ENCODE measurements around the gene MBD5. TPM values are rescaled to one million over a fixed set of nuclear protein-coding genes. Genes with fewer than 3 reads are reported as not detected.

Gene MBD5
- total RNA-seq, 1 donor from 2014 or later, result 44.9 TPM

DNA sequence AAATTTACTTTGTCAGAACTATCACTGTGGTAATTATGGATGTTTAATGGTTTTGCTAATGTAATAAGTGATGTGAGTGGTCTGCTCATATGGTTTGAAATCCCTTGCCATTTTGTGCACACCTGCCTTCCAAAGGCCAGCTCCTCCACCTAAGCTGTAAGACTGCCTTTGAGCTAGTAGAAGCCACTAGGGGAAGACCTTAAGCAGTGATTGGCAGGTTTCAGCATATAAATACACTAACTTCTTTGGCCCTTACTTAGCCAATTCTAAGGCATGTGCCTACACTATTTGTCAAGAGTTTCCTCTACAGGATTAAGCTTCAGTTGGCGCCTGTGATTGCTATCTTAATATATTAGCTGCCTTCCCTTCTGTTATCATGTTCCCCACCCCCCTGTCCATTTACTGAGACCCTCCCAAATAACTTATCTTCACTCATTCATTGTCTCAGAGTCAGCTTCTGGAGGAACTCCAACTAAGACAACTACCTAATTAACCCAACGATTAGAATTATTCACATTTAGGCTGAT is 141.1 kb downstream of the MBD5 start:
- Mint-ChIP-seq H3K27ac (ENCODE audit: unreplicated experiment) (no peak overlapping the region), H3K36me3 (ENCODE audit: unreplicated experiment) (peaks cover 2% of the 10 kb centered on the region), H3K9me3 (ENCODE audit: unreplicated experiment) (no peaks in the 10 kb centered on the region), H3K27me3 (ENCODE audit: unreplicated experiment) (no peaks in the 10 kb centered on the region), H3K4me3 (ENCODE audit: unreplicated experiment) (no peak overlapping the region), H3K4me1 (ENCODE audit: unreplicated experiment) (peaks cover 3% of the 10 kb centered on the region)
- DNase-seq (ENCODE audit: extremely low spot score, unreplicated experiment), result no peak
- TF ChIP-seq, protein P1, sequence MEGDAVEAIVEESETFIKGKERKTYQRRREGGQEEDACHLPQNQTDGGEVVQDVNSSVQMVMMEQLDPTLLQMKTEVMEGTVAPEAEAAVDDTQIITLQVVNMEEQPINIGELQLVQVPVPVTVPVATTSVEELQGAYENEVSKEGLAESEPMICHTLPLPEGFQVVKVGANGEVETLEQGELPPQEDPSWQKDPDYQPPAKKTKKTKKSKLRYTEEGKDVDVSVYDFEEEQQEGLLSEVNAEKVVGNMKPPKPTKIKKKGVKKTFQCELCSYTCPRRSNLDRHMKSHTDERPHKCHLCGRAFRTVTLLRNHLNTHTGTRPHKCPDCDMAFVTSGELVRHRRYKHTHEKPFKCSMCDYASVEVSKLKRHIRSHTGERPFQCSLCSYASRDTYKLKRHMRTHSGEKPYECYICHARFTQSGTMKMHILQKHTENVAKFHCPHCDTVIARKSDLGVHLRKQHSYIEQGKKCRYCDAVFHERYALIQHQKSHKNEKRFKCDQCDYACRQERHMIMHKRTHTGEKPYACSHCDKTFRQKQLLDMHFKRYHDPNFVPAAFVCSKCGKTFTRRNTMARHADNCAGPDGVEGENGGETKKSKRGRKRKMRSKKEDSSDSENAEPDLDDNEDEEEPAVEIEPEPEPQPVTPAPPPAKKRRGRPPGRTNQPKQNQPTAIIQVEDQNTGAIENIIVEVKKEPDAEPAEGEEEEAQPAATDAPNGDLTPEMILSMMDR (IDR thresholded peaks at IDR 0.05), result no peak

DNA sequence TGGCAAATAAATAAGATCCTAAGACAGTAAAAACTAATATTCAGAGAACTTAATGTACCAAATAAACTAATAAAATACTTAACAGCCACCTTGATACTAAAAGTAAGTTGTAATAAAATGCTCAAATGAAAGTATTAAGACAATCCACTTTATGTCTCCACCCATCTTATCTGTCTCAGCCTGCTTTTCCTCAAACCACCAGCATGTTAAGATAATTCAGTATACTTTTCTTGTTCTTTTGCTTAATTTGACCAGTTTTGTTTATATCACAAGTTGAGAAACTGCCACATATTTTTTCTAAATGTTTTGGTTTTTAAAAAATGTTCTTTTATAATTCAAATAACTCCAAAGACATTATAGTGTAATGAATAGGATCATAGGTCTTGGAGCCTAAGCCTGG is 142.0 kb downstream of the MBD5 start:
- Mint-ChIP-seq H3K4me3 (ENCODE audit: unreplicated experiment) (no peak overlapping the region), H3K27me3 (ENCODE audit: unreplicated experiment) (no peaks in the 10 kb centered on the region), H3K9me3 (ENCODE audit: unreplicated experiment) (no peaks in the 10 kb centered on the region), H3K4me1 (ENCODE audit: unreplicated experiment) (peaks cover 3% of the 10 kb centered on the region), H3K27ac (ENCODE audit: unreplicated experiment) (no peak overlapping the region), H3K36me3 (ENCODE audit: unreplicated experiment) (peaks cover 2% of the 10 kb centered on the region)
- TF ChIP-seq, protein P1 (IDR thresholded peaks at IDR 0.05), result no peak
- DNase-seq (ENCODE audit: extremely low spot score, unreplicated experiment), result no peak

DNA sequence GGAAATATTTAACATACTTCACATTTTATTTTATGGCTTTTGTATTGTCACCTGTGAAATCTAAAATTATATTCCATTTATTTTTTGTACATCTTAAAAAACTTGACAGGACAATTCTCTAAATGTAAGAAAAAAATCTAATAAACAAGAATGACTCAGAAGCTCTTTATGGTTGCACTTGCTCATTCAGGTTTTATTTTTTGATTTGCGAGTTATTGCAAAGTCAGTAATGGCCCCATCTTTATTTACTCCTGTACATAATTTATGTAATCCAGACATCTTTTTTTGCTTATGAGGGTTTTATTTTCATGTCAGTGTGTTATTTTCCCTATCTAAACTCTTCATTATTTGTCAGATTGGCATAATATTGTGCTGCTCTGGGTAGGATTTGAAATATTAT is 145.1 kb downstream of the MBD5 start:
- H3K9me3 Mint-ChIP-seq (ENCODE audit: unreplicated experiment), result peaks cover 5% of the 10 kb centered on the region
- H3K27me3 Mint-ChIP-seq (ENCODE audit: unreplicated experiment), result no peaks in the 10 kb centered on the region
- no peak overlapping the region for H3K4me3 Mint-ChIP-seq (ENCODE audit: unreplicated experiment)
- peaks cover 3% of the 10 kb centered on the region for H3K4me1 Mint-ChIP-seq (ENCODE audit: unreplicated experiment)
- TF ChIP-seq, protein P1 (IDR thresholded peaks at IDR 0.05), result no peak
- no peak overlapping the region for H3K27ac Mint-ChIP-seq (ENCODE audit: unreplicated experiment)
- DNase-seq (ENCODE audit: extremely low spot score, unreplicated experiment), result no peak
- H3K36me3 Mint-ChIP-seq (ENCODE audit: unreplicated experiment), result peaks cover 3% of the 10 kb centered on the region

DNA sequence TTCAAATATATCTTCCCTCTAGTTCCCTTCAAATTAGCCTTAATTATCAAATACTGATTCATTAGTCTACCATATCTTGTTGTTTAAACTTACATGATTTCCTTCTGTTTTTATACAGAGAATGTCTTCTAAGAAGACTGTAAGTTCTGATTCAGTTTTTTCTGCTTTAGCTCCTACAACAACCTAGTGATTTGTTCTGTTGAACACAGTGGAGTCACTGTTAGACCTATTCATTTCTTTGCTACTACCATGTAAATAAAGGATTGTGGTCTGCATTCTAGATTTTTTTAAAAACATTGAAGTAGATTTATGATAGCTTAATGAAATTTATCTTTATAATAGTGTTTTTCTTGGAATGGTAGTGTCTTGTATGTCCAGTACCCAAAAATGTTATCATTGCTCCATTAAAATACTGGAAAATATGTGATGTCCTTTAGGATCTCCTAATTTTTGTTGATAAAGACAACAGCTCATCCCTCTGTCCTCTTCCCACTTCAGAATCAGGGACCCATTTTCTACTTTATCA is 146.4 kb downstream of the MBD5 start:
- H3K4me3 Mint-ChIP-seq (ENCODE audit: unreplicated experiment), result no peak overlapping the region
- H3K9me3 Mint-ChIP-seq (ENCODE audit: unreplicated experiment), result peaks cover 5% of the 10 kb centered on the region
- no peaks in the 10 kb centered on the region for H3K27me3 Mint-ChIP-seq (ENCODE audit: unreplicated experiment)
- TF ChIP-seq, protein P1 (IDR thresholded peaks at IDR 0.05), result no peak
- no peak for DNase-seq (ENCODE audit: extremely low spot score, unreplicated experiment)
- H3K27ac Mint-ChIP-seq (ENCODE audit: unreplicated experiment), result no peak overlapping the region
- peaks cover 7% of the 10 kb centered on the region for H3K36me3 Mint-ChIP-seq (ENCODE audit: unreplicated experiment)
- peaks cover 3% of the 10 kb centered on the region for H3K4me1 Mint-ChIP-seq (ENCODE audit: unreplicated experiment)

DNA sequence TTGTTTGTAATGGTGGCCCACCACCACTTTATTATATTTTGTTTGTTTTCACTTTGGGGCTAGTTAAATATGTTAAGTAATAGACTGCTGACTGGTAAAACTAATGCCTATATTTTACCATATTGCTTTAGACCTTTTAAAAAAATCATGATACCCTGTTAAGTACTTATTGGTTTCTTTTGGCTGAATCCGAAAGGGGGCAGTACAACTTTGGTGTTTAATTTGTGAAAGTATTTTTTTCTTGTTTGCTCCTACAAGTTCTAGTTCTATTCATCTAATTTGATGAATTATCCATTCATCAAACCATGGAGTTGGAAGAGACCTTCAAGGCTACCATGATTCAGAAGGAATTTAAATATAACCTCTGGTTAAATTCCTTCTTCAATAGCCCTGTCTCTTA is 147.0 kb downstream of the MBD5 start:
- Mint-ChIP-seq H3K9me3 (ENCODE audit: unreplicated experiment) (peaks cover 5% of the 10 kb centered on the region), H3K4me1 (ENCODE audit: unreplicated experiment) (peaks cover 3% of the 10 kb centered on the region), H3K27ac (ENCODE audit: unreplicated experiment) (no peak overlapping the region), H3K36me3 (ENCODE audit: unreplicated experiment) (peaks cover 7% of the 10 kb centered on the region), H3K4me3 (ENCODE audit: unreplicated experiment) (no peak overlapping the region), H3K27me3 (ENCODE audit: unreplicated experiment) (no peaks in the 10 kb centered on the region)
- DNase-seq (ENCODE audit: extremely low spot score, unreplicated experiment), result no peak
- TF ChIP-seq, protein P1 (IDR thresholded peaks at IDR 0.05), result no peak

All from osteocyte (in vitro differentiated cells).